T1000 (cell line): Measurements from ENCODE around the gene MYO1G.
"Not testable (repeated sequence)": the region's sequence is repeated elsewhere in the genome, so short reads cannot be mapped to it uniquely, and the experiment has no call there.

Source experiments
- DNase-seq: peaks from one replicate; lab custom pipeline; 2025; ENCODE audit warnings: mixed read lengths; lab: John Stamatoyannopoulos, UW

Gene MYO1G

GRCh38 chr7:44936322-44936721 is 42.5 kb downstream of the MYO1G start:
- DNase-seq = no peak

- DNase-seq = no peak
Measured at GRCh38 chr7:44935583-44935982, 43.2 kb downstream of the MYO1G start.

GRCh38 chr7:44935016-44935415 is 43.8 kb downstream of the MYO1G start:
- DNase-seq = no peak

- DNase-seq = not testable (repeated sequence)
Measured at GRCh38 chr7:44934510-44934909, 44.3 kb downstream of the MYO1G start.

- DNase-seq = no peak
Measured at GRCh38 chr7:44930921-44931320, 47.9 kb downstream of the MYO1G start.

GRCh38 chr7:44922351-44922694 is 56.5 kb downstream of the MYO1G start:
- DNase-seq = no peak

- peak; percentile 46 for DNase-seq
Measured at GRCh38 chr7:44921607-44922350, 57.0 kb downstream of the MYO1G start.

- no peak for DNase-seq
Measured at GRCh38 chr7:44920119-44920518, 58.7 kb downstream of the MYO1G start.

- no peak for DNase-seq
Measured at GRCh38 chr7:44918029-44918428, 60.8 kb downstream of the MYO1G start.

- DNase-seq = no peak
Measured at GRCh38 chr7:44917465-44917864, 61.4 kb downstream of the MYO1G start.

- DNase-seq = no peak
Measured at GRCh38 chr7:44914992-44915607, 63.7 kb downstream of the MYO1G start.

GRCh38 chr7:44912775-44913347 is 66.0 kb downstream of the MYO1G start:
- no peak for DNase-seq
